Stimulated activated CD8-positive, alpha-beta memory T cell treated with anti-CD3 and anti-CD28 coated beads, Interleukin-7, amount 100 ng/mL, for 4 hours (primary cell): ENCODE data around the gene TXNDC15.
A peak's percentile ranks its signal among the peaks of the same experiment; 100 is the strongest.
"Not testable (repeated sequence)": the region's sequence is repeated elsewhere in the genome, so short reads cannot be mapped to it uniquely, and the experiment has no call there.

ENCODE experiments used
- DNase-seq, 2 donors: peaks; one replicate each; pipeline ENCODE4 v3.0.0-alpha.2; 2020; ENCODE audit warnings: low read depth in 2 of 2

The TXNDC15 gene

GRCh38 chr5:134873987-134874830 is at the start of gene TXNDC15:
TSS of gene TXNDC15 (plus strand) at chr5:134874371. CDS start at chr5:134874428, 57 bp downstream.
- peak; percentile 58 to 74 for DNase-seq

GRCh38 chr5:134824681-134825080 is 49.5 kb upstream of the TXNDC15 start:
- no peak for DNase-seq

GRCh38 chr5:134825212-134825611 is 49.0 kb upstream of the TXNDC15 start:
- no peak for DNase-seq

GRCh38 chr5:134833340-134834032 is 40.7 kb upstream of the TXNDC15 start:
- no peak for DNase-seq

- no peak for DNase-seq
Observed at GRCh38 chr5:134835623-134836022, 38.5 kb upstream of the TXNDC15 start.

- no peak for DNase-seq
Observed at GRCh38 chr5:134837530-134838181, 36.5 kb upstream of the TXNDC15 start.

GRCh38 chr5:134838361-134838760 is 35.8 kb upstream of the TXNDC15 start:
- DNase-seq = not testable (repeated sequence)

GRCh38 chr5:134840811-134841210 is 33.4 kb upstream of the TXNDC15 start:
- DNase-seq = no peak

GRCh38 chr5:134844252-134844651 is 29.9 kb upstream of the TXNDC15 start:
- DNase-seq = no peak

- no peak for DNase-seq
Observed at GRCh38 chr5:134845335-134845851, 28.8 kb upstream of the TXNDC15 start.

GRCh38 chr5:134845852-134846640 is 28.1 kb upstream of the TXNDC15 start, which contains the start of gene C5orf24:
TSS of gene C5orf24 (plus strand) at chr5:134845968. CDS start at chr5:134854901, 8,933 bp downstream.
- DNase-seq = peak; percentile 84 to 88

GRCh38 chr5:134846641-134846960 is 27.6 kb upstream of the TXNDC15 start:
- DNase-seq = peak in 1 of 2 donors; percentile 4

GRCh38 chr5:134849434-134849933 is 24.7 kb upstream of the TXNDC15 start:
- not testable (repeated sequence) for DNase-seq

- no peak for DNase-seq
Observed at GRCh38 chr5:134851307-134851923, 22.8 kb upstream of the TXNDC15 start.

GRCh38 chr5:134856465-134856864 is 17.7 kb upstream of the TXNDC15 start:
- DNase-seq = not testable (repeated sequence)

GRCh38 chr5:134857401-134857800 is 16.8 kb upstream of the TXNDC15 start:
- DNase-seq = no peak

- no peak for DNase-seq
Observed at GRCh38 chr5:134864707-134865106, 9.5 kb upstream of the TXNDC15 start.

GRCh38 chr5:134873494-134873893 is 677 bp upstream of the TXNDC15 start:
- no peak for DNase-seq

GRCh38 chr5:134874831-134875655 is 872 bp downstream of the TXNDC15 start:
- DNase-seq = peak in 1 of 2 donors; percentile 5

- no peak for DNase-seq
Observed at GRCh38 chr5:134877159-134877558, 3.0 kb downstream of the TXNDC15 start.
